Left lung (tissue), 10 donors: ENCODE data around the gene TNFRSF18. TPM values are rescaled to one million over a fixed set of nuclear protein-coding genes. Genes with fewer than 3 reads are reported as not detected.

Source experiments
- ATAC-seq: fragments of 200-7000 bp; cut with Tn5 transposase; one replicate; pipeline ENCODE4 v1.9.1; 2020; ENCODE audit warnings: moderate library complexity
- DNase-seq, 4 donors: peaks; one replicate each; pipeline ENCODE4 v3.0.0-alpha.2; 2013 to 2020
- H3K27ac ChIP-seq, 2 donors: fragments of 200-600 bp; sonication (generic) in 1 of 2; one replicate each; pipeline versions ENCODE4 v1.5.0 to v1.8.0; 2020 to 2021
- H3K27me3 ChIP-seq, 2 donors: fragments of 200-600 bp; sonication (generic) in 1 of 2; one replicate each; pipeline versions ENCODE4 v1.5.0 to v1.8.0; 2020 to 2021
- H3K36me3 ChIP-seq, 2 donors: fragments of 200-600 bp; sonication (generic) in 1 of 2; one replicate each; pipeline versions ENCODE4 v1.5.0 to v1.8.0; 2020 to 2021
- H3K4me1 ChIP-seq, 2 donors: fragments of 200-600 bp; one replicate each; pipeline ENCODE4 v1.8.0; 2021
- H3K4me3 ChIP-seq, 2 donors: fragments of 200-600 bp; sonication (generic) in 1 of 2; one replicate each; pipeline versions ENCODE4 v1.5.0 to v1.8.0; 2020 to 2021; ENCODE audit warnings: mild to moderate bottlenecking in 1 of 2
- H3K9me3 ChIP-seq, 2 donors: fragments of 200-600 bp; sonication (generic) in 1 of 2; one replicate each; pipeline versions ENCODE4 v1.5.0 to v1.8.0; 2020 to 2021
- intact Hi-C, 2 donors: fragments of 100-400 bp; cut with DNase I; formaldehyde crosslinking; loops; one replicate each; pipeline versions ENCODE4 v1.11.2 to v1.14.2; 2022
- polyA plus RNA-seq, 6 donors: library from polyadenylated mRNA; unstranded; fragments of 120-200 nt; gene quantifications; one replicate each; pipeline ENCODE4 v1.2.1, GENCODE V29; 2013; ENCODE audit not compliant: insufficient read length in 6 of 6
- total RNA-seq, 2 donors: library from RNA; stranded (reverse); fragmentation: NEBNext Ultra II Directional; extraction: Animal tissue kit (Norgen Biotek cat#: 25700); gene quantifications; one replicate each; pipeline ENCODE4 v1.2.1, GENCODE V29; 2021
- TF ChIP-seq, protein P1 (sequence below), 2 donors: fragments of 200-600 bp; sonication (generic) in 1 of 2; IDR thresholded peaks; one replicate each; pipeline versions ENCODE4 v1.5.0 to v1.8.0; 2021; ENCODE audit warnings: antibody characterized with exemption in 2 of 2
- donor health status: DM: no; HTN: yes; CAD: no.
- donor health status: DM: no; HTN: no; CAD: no.

TNFRSF18 gene
- total and polyA plus RNA-seq, 8 donors: 0.38 to 1.3 (median 0.62) TPM

DNA sequence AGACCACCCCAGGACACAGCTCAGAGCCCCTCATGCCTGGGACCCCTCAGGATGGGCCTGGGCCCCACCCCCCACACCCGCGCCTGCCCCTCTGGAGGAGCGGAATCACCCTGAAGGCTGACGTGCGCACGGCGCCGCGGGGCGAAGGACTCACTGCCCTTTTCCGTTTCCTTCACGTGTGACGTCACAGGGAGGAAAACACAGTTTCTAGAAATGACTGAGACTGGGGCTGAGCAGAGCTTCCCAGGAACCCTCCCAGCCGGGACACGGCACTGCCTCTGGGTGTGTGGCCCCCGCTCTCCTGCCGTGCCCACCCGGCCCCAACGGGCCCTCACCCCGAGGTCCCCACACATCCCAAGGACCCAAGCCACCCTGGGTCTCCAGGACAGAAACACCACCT is 12.9 kb upstream of the TNFRSF18 start:
- peaks cover 0 to 16% of the 10 kb centered on the region in 2 donors for H3K4me1 ChIP-seq
- peaks cover 0 to 2% of the 10 kb centered on the region in 2 donors for H3K27me3 ChIP-seq
- H3K4me3 ChIP-seq: no peak overlapping the region
- ATAC-seq (no peak), DNase-seq (no peak)
- H3K36me3 ChIP-seq: peaks cover 0 to 92% of the 10 kb centered on the region in 2 donors
- H3K9me3 ChIP-seq: no peaks in the 10 kb centered on the region
- no peak overlapping the region for H3K27ac ChIP-seq
- TF ChIP-seq, protein P1, sequence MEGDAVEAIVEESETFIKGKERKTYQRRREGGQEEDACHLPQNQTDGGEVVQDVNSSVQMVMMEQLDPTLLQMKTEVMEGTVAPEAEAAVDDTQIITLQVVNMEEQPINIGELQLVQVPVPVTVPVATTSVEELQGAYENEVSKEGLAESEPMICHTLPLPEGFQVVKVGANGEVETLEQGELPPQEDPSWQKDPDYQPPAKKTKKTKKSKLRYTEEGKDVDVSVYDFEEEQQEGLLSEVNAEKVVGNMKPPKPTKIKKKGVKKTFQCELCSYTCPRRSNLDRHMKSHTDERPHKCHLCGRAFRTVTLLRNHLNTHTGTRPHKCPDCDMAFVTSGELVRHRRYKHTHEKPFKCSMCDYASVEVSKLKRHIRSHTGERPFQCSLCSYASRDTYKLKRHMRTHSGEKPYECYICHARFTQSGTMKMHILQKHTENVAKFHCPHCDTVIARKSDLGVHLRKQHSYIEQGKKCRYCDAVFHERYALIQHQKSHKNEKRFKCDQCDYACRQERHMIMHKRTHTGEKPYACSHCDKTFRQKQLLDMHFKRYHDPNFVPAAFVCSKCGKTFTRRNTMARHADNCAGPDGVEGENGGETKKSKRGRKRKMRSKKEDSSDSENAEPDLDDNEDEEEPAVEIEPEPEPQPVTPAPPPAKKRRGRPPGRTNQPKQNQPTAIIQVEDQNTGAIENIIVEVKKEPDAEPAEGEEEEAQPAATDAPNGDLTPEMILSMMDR (IDR thresholded peaks at IDR 0.05): no peak
- intact Hi-C loops: no loop called here

DNA sequence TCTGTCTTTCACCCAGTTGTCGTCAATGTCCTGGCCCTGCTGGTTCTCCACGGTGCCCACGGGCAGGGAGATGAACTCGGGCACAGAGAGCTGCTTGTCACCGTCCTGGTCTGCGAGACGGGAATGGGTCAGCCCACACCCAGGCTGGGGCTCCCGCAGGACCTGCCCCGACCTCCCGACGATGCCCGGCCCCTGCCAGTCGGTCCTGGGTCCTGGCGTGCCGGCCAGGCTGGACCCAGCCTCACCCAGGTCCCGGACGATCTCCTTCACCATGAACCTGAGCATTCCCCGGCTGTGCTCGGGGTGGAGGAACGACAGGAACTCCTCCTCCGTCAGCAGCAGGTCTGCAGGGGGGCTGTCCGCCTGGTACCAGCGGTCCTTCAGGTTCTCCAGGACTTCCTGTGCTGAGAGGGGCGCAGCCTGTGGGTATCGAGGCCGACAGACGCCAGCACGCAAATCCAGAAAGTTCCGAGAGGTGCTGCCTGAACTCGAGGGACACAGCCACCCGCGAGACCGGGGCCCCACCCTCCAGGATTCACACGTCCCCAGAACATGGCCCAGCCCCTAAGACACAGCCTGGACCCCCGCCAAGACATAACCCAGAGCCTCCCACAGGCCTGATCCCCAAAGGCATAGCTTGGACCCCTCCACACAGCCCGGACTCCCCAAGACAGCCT is 12.3 kb upstream of the TNFRSF18 start:
- Histone ChIP-seq H3K27ac (no peak overlapping the region), H3K36me3 (peaks cover 0 to 85% of the 10 kb centered on the region in 2 donors), H3K4me3 (no peak overlapping the region), H3K4me1 (peaks cover 0 to 22% of the 10 kb centered on the region in 2 donors), H3K9me3 (no peaks in the 10 kb centered on the region), H3K27me3 (peaks cover 0 to 9% of the 10 kb centered on the region in 2 donors)
- intact Hi-C loops: no loop called here
- no peak for DNase-seq
- no peak for ATAC-seq
- TF ChIP-seq, protein P1 (IDR thresholded peaks at IDR 0.05): no peak

DNA sequence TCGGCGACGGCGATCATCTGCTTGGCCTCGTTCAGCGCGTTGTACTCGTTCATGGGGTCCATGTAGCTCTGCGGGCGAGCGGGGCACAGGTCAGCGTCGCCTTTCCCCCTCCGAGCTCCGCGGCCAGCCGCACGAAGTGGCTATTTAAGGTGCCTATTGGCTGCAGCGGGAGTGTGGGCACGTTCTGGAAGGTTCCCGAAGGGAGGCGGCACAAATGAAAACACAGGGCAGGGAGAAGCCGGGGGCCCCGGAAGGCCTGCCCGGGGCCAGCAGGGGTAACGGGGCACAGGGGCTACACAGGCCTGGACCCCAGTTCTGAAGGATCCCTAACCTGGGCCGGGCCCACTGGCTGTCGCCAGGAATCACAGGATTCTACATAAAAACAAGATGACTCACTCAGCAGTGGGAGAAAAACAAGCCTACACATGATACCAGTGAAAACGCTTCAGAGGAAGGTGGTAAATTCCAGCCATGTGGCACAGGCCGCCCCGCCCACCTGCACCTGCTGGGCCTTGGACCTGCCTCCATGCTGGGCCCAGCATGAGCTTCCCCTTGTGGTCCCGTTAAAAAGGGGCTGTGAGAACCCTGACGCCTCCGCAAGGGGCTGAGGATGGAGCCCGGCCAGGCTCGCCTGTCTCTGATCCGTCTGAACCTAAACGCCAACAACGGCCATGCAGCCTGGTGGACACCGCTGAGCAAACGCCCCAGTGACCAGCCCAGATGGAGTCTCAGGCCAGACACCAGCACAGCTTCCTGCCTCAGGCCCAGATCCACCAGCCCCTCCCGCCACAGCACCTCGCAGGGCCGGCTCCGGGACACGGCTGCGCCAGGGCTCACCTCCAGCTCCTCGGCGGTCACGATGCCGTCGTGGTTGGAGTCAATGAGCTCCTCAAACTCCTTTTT is 11.5 kb upstream of the TNFRSF18 start:
- H3K9me3 ChIP-seq: no peaks in the 10 kb centered on the region
- peaks cover 0 to 30% of the 10 kb centered on the region in 2 donors for H3K4me1 ChIP-seq
- H3K27ac ChIP-seq: no peak overlapping the region
- no peak overlapping the region for H3K4me3 ChIP-seq
- peaks cover 0 to 77% of the 10 kb centered on the region in 2 donors for H3K36me3 ChIP-seq
- peaks cover 0 to 17% of the 10 kb centered on the region in 2 donors for H3K27me3 ChIP-seq
- TF ChIP-seq, protein P1 (IDR thresholded peaks at IDR 0.05): no peak
- no peak for DNase-seq
- intact Hi-C loops: no loop called here
- no peak for ATAC-seq

DNA sequence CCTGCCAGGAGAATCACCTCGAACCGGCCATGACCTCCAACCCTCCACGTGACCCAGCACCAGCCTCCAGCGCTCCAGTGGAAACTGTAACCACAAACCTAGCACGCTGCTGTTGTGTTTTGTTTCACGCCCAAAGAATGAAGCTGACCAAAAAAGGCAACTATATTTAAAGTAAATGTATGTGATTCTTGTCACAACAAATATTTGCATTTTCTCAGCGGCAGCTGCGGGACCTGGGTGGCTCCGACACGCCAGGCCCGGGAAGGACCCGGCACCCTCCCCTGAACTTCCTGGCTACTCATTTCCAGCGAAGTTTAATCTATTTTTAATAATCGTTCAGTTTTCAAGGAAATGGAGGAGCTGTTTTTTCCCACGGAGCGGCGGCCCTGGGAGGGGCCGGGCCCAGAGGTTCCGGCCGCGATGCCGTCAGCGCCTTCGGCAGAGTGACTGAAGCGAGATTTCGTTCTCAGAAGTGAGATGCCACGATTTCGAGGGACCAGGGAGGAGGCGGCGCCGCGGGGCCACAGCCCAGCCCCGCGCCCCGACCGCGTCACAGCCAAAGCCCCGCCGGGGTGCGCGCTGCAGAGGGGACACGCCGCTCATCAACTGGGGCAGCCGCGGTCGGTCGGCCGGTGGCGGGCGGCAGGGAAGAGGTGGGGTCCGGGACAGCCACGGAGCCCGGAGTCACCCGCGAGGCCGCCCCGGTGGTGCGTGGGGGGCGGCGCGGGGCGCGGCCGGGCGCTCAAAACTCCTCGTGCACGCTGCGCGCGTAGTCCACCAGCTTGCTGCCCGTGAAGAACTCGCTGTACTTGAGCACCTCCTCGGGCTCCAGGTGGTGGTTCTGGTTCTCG is 10.6 kb upstream of the TNFRSF18 start:
- H3K4me3 ChIP-seq: no peak overlapping the region
- ATAC-seq: no peak
- no peak overlapping the region for H3K27ac ChIP-seq
- peaks cover 0 to 22% of the 10 kb centered on the region in 2 donors for H3K27me3 ChIP-seq
- TF ChIP-seq, protein P1 (IDR thresholded peaks at IDR 0.05): no peak
- intact Hi-C loops: no loop called here
- DNase-seq: no peak
- H3K4me1 ChIP-seq: peaks cover 0 to 38% of the 10 kb centered on the region in 2 donors
- H3K9me3 ChIP-seq: no peaks in the 10 kb centered on the region
- H3K36me3 ChIP-seq: peaks cover 0 to 69% of the 10 kb centered on the region in 2 donors
